ENCODE results near the gene LAMP2. TPM values are rescaled to one million over a fixed set of nuclear protein-coding genes. Genes with fewer than 3 reads are reported as not detected.

Gene LAMP2
- total RNA-seq, 1 experiment from 2014 or later: 142 TPM

- peak; percentile 76 for DNase-seq (ENCODE audit: low read depth)
Observed at GRCh38 chrX:120456973-120457372, 12.1 kb downstream of the LAMP2 start.

GRCh38 chrX:120453985-120454384 is 15.1 kb downstream of the LAMP2 start:
- DNase-seq (ENCODE audit: low read depth): peak; percentile 32

- peak; percentile 15 for DNase-seq (ENCODE audit: low read depth)
Observed at GRCh38 chrX:120452131-120452530, 17.0 kb downstream of the LAMP2 start.

- no peak for DNase-seq (ENCODE audit: low read depth)
Observed at GRCh38 chrX:120450163-120450562, 18.9 kb downstream of the LAMP2 start.

GRCh38 chrX:120446498-120446897 is 22.6 kb downstream of the LAMP2 start:
- DNase-seq (ENCODE audit: low read depth): peak; percentile 73

GRCh38 chrX:120439921-120440320 is 29.2 kb downstream of the LAMP2 start:
- no peak for DNase-seq (ENCODE audit: low read depth)

GRCh38 chrX:120429776-120430540 is 39.1 kb downstream of the LAMP2 start:
- DNase-seq (ENCODE audit: low read depth): no peak

GRCh38 chrX:120428309-120428708 is 40.8 kb downstream of the LAMP2 start:
- DNase-seq (ENCODE audit: low read depth): no peak

- DNase-seq (ENCODE audit: low read depth): no peak
Observed at GRCh38 chrX:120426599-120426998, 42.5 kb downstream of the LAMP2 start.

GRCh38 chrX:120419463-120419862 is 49.6 kb downstream of the LAMP2 start:
- no peak for DNase-seq (ENCODE audit: low read depth)

GRCh38 chrX:120408168-120408567 is 60.9 kb downstream of the LAMP2 start:
- DNase-seq (ENCODE audit: low read depth): no peak

- DNase-seq (ENCODE audit: low read depth): no peak
Observed at GRCh38 chrX:120406638-120407037, 62.5 kb downstream of the LAMP2 start.

- no peak for DNase-seq (ENCODE audit: low read depth)
Observed at GRCh38 chrX:120402369-120402768, 66.7 kb downstream of the LAMP2 start.

- DNase-seq (ENCODE audit: low read depth): no peak
Observed at GRCh38 chrX:120401301-120401700, 67.8 kb downstream of the LAMP2 start.

GRCh38 chrX:120380699-120381098 is 88.4 kb downstream of the LAMP2 start:
- DNase-seq (ENCODE audit: low read depth): peak; percentile 19

GRCh38 chrX:120379937-120380681 is 89.0 kb downstream of the LAMP2 start:
- DNase-seq (ENCODE audit: low read depth): no peak

GRCh38 chrX:120378570-120378969 is 90.5 kb downstream of the LAMP2 start:
- no peak for DNase-seq (ENCODE audit: low read depth)

Other genes with a start within 250 kb of the LAMP2 start
- 13.3 and 16.8 TPM in 2 replicates for gene ZBTB33, start 218.5 kb downstream of the LAMP2 start, total RNA-seq (2014; rRNA removed; shearing (Covaris generic))
- 0.24 and 0.29 TPM in 2 replicates for gene TMEM255A, start 157.8 kb downstream of the LAMP2 start, total RNA-seq (2014; rRNA removed; shearing (Covaris generic))
- gene ATP1B4, start 107.2 kb downstream of the LAMP2 start, total RNA-seq (2014; rRNA removed; shearing (Covaris generic)): not detected in 2 replicates
- gene CUL4B, start 91.7 kb upstream of the LAMP2 start, total RNA-seq (2014; rRNA removed; shearing (Covaris generic)): 29.1 and 39.4 TPM in 2 replicates
- 93.1 and 97.7 TPM in 2 replicates for gene MCTS1, start 134.8 kb upstream of the LAMP2 start, total RNA-seq (2014; rRNA removed; shearing (Covaris generic))
- gene C1GALT1C1, start 160.8 kb upstream of the LAMP2 start, total RNA-seq (2014; rRNA removed; shearing (Covaris generic)): 59.3 and 69.2 TPM in 2 replicates